Endothelial cell (in vitro differentiated cells): Measurements from ENCODE around the gene BCAT1. TPM values are rescaled to one million over a fixed set of nuclear protein-coding genes. Genes with fewer than 3 reads are reported as not detected.

Source experiments
- DNase-seq: peaks from one replicate; pipeline ENCODE4 v3.0.0; 2021; ENCODE audit warnings: low spot score
- H3K27ac Mint-ChIP-seq: one replicate; pipeline ENCODE4 v1.8.0; 2021; ENCODE audit warnings: mixed read lengths, inconsistent platforms; ENCODE audit not compliant: unreplicated experiment
- H3K27me3 Mint-ChIP-seq: one replicate; pipeline ENCODE4 v1.8.0; 2021; ENCODE audit warnings: mild to moderate bottlenecking, moderate library complexity, mixed read lengths, inconsistent platforms; ENCODE audit not compliant: unreplicated experiment
- H3K36me3 Mint-ChIP-seq: one replicate; pipeline ENCODE4 v1.8.0; 2021; ENCODE audit warnings: mild to moderate bottlenecking, low read depth, mixed read lengths, inconsistent platforms; ENCODE audit not compliant: unreplicated experiment
- H3K4me1 Mint-ChIP-seq: one replicate; pipeline ENCODE4 v1.8.0; 2021; ENCODE audit warnings: mild to moderate bottlenecking, mixed read lengths, inconsistent platforms; ENCODE audit not compliant: unreplicated experiment
- H3K4me3 Mint-ChIP-seq: one replicate; pipeline ENCODE4 v1.8.0; 2021; ENCODE audit warnings: mild to moderate bottlenecking, mixed read lengths, inconsistent platforms; ENCODE audit not compliant: unreplicated experiment
- H3K9me3 Mint-ChIP-seq: one replicate; pipeline ENCODE4 v1.8.0; 2021; ENCODE audit warnings: mixed read lengths, inconsistent platforms; ENCODE audit not compliant: unreplicated experiment
- total RNA-seq: library from RNA; stranded (reverse); fragmentation: NEBNext Ultra II Directional; extraction: Animal tissue kit (Norgen Biotek cat#: 25700); gene quantifications from one replicate; pipeline ENCODE4 v1.2.1, GENCODE V29; 2021; ENCODE audit not compliant: unreplicated experiment
- TF ChIP-seq, protein P1 (sequence below): fragments of 200-600 bp; sonication (generic); IDR thresholded peaks from one replicate; pipeline ENCODE4 v1.5.0; 2021; ENCODE audit warnings: antibody characterized with exemption; ENCODE audit not compliant: unreplicated experiment

Gene BCAT1
- total RNA-seq, 1 donor from 2014 or later = 110 TPM

- TF ChIP-seq, protein P1, sequence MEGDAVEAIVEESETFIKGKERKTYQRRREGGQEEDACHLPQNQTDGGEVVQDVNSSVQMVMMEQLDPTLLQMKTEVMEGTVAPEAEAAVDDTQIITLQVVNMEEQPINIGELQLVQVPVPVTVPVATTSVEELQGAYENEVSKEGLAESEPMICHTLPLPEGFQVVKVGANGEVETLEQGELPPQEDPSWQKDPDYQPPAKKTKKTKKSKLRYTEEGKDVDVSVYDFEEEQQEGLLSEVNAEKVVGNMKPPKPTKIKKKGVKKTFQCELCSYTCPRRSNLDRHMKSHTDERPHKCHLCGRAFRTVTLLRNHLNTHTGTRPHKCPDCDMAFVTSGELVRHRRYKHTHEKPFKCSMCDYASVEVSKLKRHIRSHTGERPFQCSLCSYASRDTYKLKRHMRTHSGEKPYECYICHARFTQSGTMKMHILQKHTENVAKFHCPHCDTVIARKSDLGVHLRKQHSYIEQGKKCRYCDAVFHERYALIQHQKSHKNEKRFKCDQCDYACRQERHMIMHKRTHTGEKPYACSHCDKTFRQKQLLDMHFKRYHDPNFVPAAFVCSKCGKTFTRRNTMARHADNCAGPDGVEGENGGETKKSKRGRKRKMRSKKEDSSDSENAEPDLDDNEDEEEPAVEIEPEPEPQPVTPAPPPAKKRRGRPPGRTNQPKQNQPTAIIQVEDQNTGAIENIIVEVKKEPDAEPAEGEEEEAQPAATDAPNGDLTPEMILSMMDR = no peak
- no peak for DNase-seq
- Mint-ChIP-seq H3K4me1 (no peaks in the 10 kb centered on the region), H3K9me3 (no peaks in the 10 kb centered on the region), H3K27ac (no peak overlapping the region), H3K4me3 (no peak overlapping the region), H3K27me3 (peaks cover 1% of the 10 kb centered on the region), H3K36me3 (no peaks in the 10 kb centered on the region)
These were observed 47.3 kb upstream of the BCAT1 start for GRCh38 chr12:24996102-24996797.

GRCh38 chr12:24993793-24994192, 44.9 kb upstream of the BCAT1 start:
- no peaks in the 10 kb centered on the region for H3K36me3 Mint-ChIP-seq
- no peaks in the 10 kb centered on the region for H3K4me1 Mint-ChIP-seq
- H3K27me3 Mint-ChIP-seq = peaks cover 1% of the 10 kb centered on the region
- no peak for DNase-seq
- no peak overlapping the region for H3K27ac Mint-ChIP-seq
- no peaks in the 10 kb centered on the region for H3K9me3 Mint-ChIP-seq
- TF ChIP-seq, protein P1 = no peak
- no peak overlapping the region for H3K4me3 Mint-ChIP-seq

DNA sequence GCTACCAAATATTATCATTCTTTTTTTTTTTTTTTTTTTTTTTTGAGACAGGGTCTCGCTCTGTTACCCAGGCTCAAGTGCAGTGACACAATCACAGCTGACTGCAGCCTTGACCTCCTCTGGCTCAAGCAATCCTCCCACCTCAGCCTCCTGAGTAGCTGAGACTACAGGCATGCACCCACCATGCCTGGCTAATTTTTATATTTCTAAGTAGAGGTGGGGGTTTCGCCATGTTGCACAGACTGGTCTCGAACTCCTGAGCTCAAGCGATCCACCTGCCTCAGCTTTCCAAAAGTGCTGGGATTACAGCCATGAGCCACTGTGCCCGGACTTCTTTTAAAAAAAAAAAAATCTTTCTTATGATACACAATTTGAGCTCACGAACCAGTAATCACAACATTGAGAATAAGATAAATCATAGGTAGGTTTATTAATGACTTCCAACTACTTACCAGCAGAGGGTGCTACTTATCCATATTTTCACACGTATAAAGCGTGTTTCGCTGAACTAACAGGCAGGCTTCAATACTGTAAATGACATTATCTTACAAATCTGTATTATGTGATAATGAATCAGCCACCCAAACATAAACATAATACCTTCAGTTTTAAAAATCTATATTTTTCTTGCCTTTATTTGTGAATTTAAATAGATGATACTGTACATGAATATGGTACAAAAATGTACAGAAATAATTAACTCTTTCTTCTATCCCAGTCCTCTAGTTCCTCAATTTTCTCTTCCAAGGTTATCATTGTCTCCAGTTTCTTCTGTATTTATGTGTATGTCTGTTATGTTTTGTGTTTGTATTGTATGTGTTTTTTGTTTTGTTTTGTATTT, 42.5 kb upstream of the BCAT1 start:
- H3K27me3 Mint-ChIP-seq = no peaks in the 10 kb centered on the region
- no peak for DNase-seq

DNA sequence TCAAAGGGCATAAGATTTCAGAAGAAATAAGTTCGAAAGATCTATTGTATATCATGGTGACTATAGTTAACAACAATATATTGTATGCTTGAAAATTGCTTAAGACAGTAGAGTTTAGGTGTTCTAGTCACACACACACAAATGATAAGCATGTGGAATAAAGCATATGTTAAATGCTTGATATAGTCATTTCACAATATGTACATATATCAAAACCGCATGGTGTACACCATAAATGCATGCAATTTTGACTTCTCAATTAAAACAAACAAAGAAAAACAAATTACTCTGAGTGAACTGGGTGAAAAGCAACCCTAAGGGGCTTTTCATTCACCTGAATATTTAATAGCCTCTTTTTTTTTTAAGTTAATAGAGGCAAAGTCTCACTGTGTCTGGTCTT, 40.3 kb upstream of the BCAT1 start:
- TF ChIP-seq, protein P1 = no peak
- Mint-ChIP-seq H3K9me3 (no peaks in the 10 kb centered on the region), H3K4me1 (no peaks in the 10 kb centered on the region), H3K4me3 (no peak overlapping the region), H3K27ac (no peak overlapping the region), H3K27me3 (peaks cover 3% of the 10 kb centered on the region), H3K36me3 (no peaks in the 10 kb centered on the region)
- DNase-seq = no peak

More for the DNA sequence above, 42.5 kb upstream of the BCAT1 start:
- Mint-ChIP-seq H3K36me3 (no peaks in the 10 kb centered on the region), H3K4me3 (no peak overlapping the region), H3K27ac (no peak overlapping the region), H3K4me1 (no peaks in the 10 kb centered on the region), H3K9me3 (no peaks in the 10 kb centered on the region)
- TF ChIP-seq, protein P1 = peak; percentile 69

- Mint-ChIP-seq H3K27me3 (peaks cover 3% of the 10 kb centered on the region), H3K9me3 (peaks cover 5% of the 10 kb centered on the region), H3K36me3 (no peaks in the 10 kb centered on the region), H3K4me3 (no peak overlapping the region), H3K27ac (no peak overlapping the region), H3K4me1 (no peaks in the 10 kb centered on the region)
- TF ChIP-seq, protein P1 = no peak
- no peak for DNase-seq
These were observed 33.3 kb upstream of the BCAT1 start for GRCh38 chr12:24982250-24982649.
